SK-MEL-5 (cell line): ENCODE results near the gene ACE. TPM values are rescaled to one million over a fixed set of nuclear protein-coding genes. Genes with fewer than 3 reads are reported as not detected.

Experiments used
- DNase-seq: peaks from one replicate; pipeline ENCODE4 v3.0.0-alpha.2; 2016; ENCODE audit warnings: low read depth, low spot score
- in situ Hi-C: cut with HindIII; loops from 2 replicates; pipeline ENCODE4 v1.10.0; 2016; ENCODE audit warnings: low sequenced_read_pairs, high pct_unique_total_duplicates, low pct_unique_long_range_greater_than_20kb
- total RNA-seq: library from RNA; depleted of rRNA; stranded (reverse); fragments of >200 nt; shearing (Covaris generic); gene quantifications from 2 replicates; pipeline ENCODE4 v1.2.3, GENCODE V29; 2014

ACE gene
- total RNA-seq, 1 experiment from 2014 or later: 0.08 TPM

GRCh38 chr17:63497708-63498483, 21.0 kb downstream of the ACE start:
- peak; percentile 33 for DNase-seq
- in situ Hi-C loops: no loop called here

- peak; percentile 8 for DNase-seq
- in situ Hi-C loops: no loop called here
These were observed 21.9 kb downstream of the ACE start for GRCh38 chr17:63498626-63499195.

- in situ Hi-C loops: no loop called here
- no peak for DNase-seq
These were observed 23.9 kb downstream of the ACE start for GRCh38 chr17:63500543-63501390.

GRCh38 chr17:63503341-63503705, 26.5 kb downstream of the ACE start:
- in situ Hi-C loops: no loop called here
- DNase-seq: no peak

GRCh38 chr17:63504261-63504660, 27.4 kb downstream of the ACE start:
- no peak for DNase-seq
- in situ Hi-C loops: no loop called here

GRCh38 chr17:63505341-63505740, 28.5 kb downstream of the ACE start:
- no peak for DNase-seq
- in situ Hi-C loops: no loop called here

- DNase-seq: no peak
- in situ Hi-C loops: no loop called here
These were observed 29.8 kb downstream of the ACE start for GRCh38 chr17:63506627-63507026.

- DNase-seq: no peak
- in situ Hi-C loops: no loop called here
These were observed 34.5 kb downstream of the ACE start for GRCh38 chr17:63511331-63511730.

GRCh38 chr17:63512388-63512787, 35.5 kb downstream of the ACE start:
- DNase-seq: no peak
- in situ Hi-C loops: no loop called here

GRCh38 chr17:63512896-63513644, 36.2 kb downstream of the ACE start:
- in situ Hi-C loops: no loop called here

GRCh38 chr17:63514477-63514876, 37.6 kb downstream of the ACE start:
- no peak for DNase-seq
- in situ Hi-C loops: no loop called here

More at GRCh38 chr17:63512896-63513644, 36.2 kb downstream of the ACE start:
- DNase-seq: no peak

- DNase-seq: no peak
- in situ Hi-C loops: no loop called here
These were observed 38.1 kb downstream of the ACE start for GRCh38 chr17:63514974-63515373.

GRCh38 chr17:63515426-63515825, 38.6 kb downstream of the ACE start:
- in situ Hi-C loops: no loop called here

GRCh38 chr17:63516910-63517824, 40.3 kb downstream of the ACE start:
- no peak for DNase-seq
- in situ Hi-C loops: no loop called here

More at GRCh38 chr17:63515426-63515825, 38.6 kb downstream of the ACE start:
- no peak for DNase-seq

GRCh38 chr17:63517825-63518534, 41.1 kb downstream of the ACE start:
- no peak for DNase-seq
- in situ Hi-C loops: no loop called here

GRCh38 chr17:63519116-63519881, 42.4 kb downstream of the ACE start:
- DNase-seq: no peak
- in situ Hi-C loops: no loop called here
